Ovary (tissue), 3 donors: ENCODE results near the gene TAS2R41.

Experiments used
- CTCF ChIP-seq, 3 donors: fragments of 450-650 bp in 2 of 3; fragments of 200-600 bp in 1 of 3; IDR thresholded peaks; one replicate each; pipeline versions ENCODE4 v1.5.1 to v1.8.0; 2016 to 2022; ENCODE audit warnings: antibody characterized with exemption in 3 of 3, mild to moderate bottlenecking in 1 of 3
- EP300 ChIP-seq: sonication (generic); formaldehyde crosslinking; IDR thresholded peaks from one replicate; pipeline ENCODE4 v1.6.1; 2017; ENCODE audit warnings: antibody characterized with exemption
- POLR2A ChIP-seq: fragments of 450-650 bp; IDR thresholded peaks from one replicate; pipeline ENCODE4 v1.6.1; 2017; ENCODE audit warnings: antibody characterized with exemption, mild to moderate bottlenecking, moderate library complexity
- donor health status: DM: no; HTN: no; CAD: no.

GRCh38 chr7:143485094-143485493 lies 7.4 kb downstream of the TAS2R41 start:
- no peak for TF ChIP-seq EP300
- TF ChIP-seq POLR2A: no peak
- no peak for TF ChIP-seq CTCF (IDR thresholded peaks at IDR 0.05)
